ENCODE results near the gene CTTN.

CTTN gene

GRCh38 chr11:70428701-70429427 is 30.5 kb downstream of the CTTN start:
- Histone ChIP-seq H3K27ac (no peak overlapping the region), H4K20me1 (ENCODE audit: insufficient read depth) (no peaks in the 10 kb centered on the region), H3K36me3 (ENCODE audit: insufficient read depth) (no peaks in the 10 kb centered on the region), H3K4me2 (no peak overlapping the region), H2AFZ (ENCODE audit: low read depth) (no peak overlapping the region), H3K4me1 (ENCODE audit: low read depth, poor library complexity, severe bottlenecking) (no peaks in the 10 kb centered on the region), H3K4me3 (IDR thresholded peaks at IDR 0.05; ENCODE audit: insufficient read depth, low read depth, low read length) (no peak overlapping the region), H3K27me3 (ENCODE audit: insufficient read depth, low read depth) (no peaks in the 10 kb centered on the region), H3K9ac (no peak overlapping the region), H3K79me2 (ENCODE audit: insufficient read depth, low read depth) (no peaks in the 10 kb centered on the region)
- no peak for TF ChIP-seq CTCF (conservative IDR thresholded peaks at IDR 0.05; ENCODE audit: low read depth, low read length)

GRCh38 chr11:70429428-70429705 is 31.0 kb downstream of the CTTN start:
- Histone ChIP-seq H2AFZ (ENCODE audit: low read depth) (no peak overlapping the region), H4K20me1 (ENCODE audit: insufficient read depth) (no peaks in the 10 kb centered on the region), H3K4me2 (no peak overlapping the region), H3K27me3 (ENCODE audit: insufficient read depth, low read depth) (no peaks in the 10 kb centered on the region), H3K36me3 (ENCODE audit: insufficient read depth) (no peaks in the 10 kb centered on the region), H3K4me1 (ENCODE audit: low read depth, poor library complexity, severe bottlenecking) (no peaks in the 10 kb centered on the region), H3K27ac (no peak overlapping the region), H3K79me2 (ENCODE audit: insufficient read depth, low read depth) (no peaks in the 10 kb centered on the region), H3K9ac (no peak overlapping the region), H3K4me3 (IDR thresholded peaks at IDR 0.05; ENCODE audit: insufficient read depth, low read depth, low read length) (no peak overlapping the region)
- no peak for TF ChIP-seq CTCF (conservative IDR thresholded peaks at IDR 0.05; ENCODE audit: low read depth, low read length)

GRCh38 chr11:70429724-70430521 is 31.6 kb downstream of the CTTN start:
- no peak overlapping the region for H2AFZ ChIP-seq (ENCODE audit: low read depth)
- no peak overlapping the region for H3K4me3 ChIP-seq (IDR thresholded peaks at IDR 0.05; ENCODE audit: insufficient read depth, low read depth, low read length)
- no peaks in the 10 kb centered on the region for H3K79me2 ChIP-seq (ENCODE audit: insufficient read depth, low read depth)
- no peaks in the 10 kb centered on the region for H3K4me1 ChIP-seq (ENCODE audit: low read depth, poor library complexity, severe bottlenecking)
- no peaks in the 10 kb centered on the region for H4K20me1 ChIP-seq (ENCODE audit: insufficient read depth)
- no peaks in the 10 kb centered on the region for H3K36me3 ChIP-seq (ENCODE audit: insufficient read depth)
- H3K4me2 ChIP-seq: no peak overlapping the region
- no peak for TF ChIP-seq CTCF (conservative IDR thresholded peaks at IDR 0.05; ENCODE audit: low read depth, low read length)
- H3K27me3 ChIP-seq (ENCODE audit: insufficient read depth, low read depth): no peaks in the 10 kb centered on the region
- H3K9ac ChIP-seq: no peak overlapping the region
- H3K27ac ChIP-seq: no peak overlapping the region

GRCh38 chr11:70430671-70431574 is 32.6 kb downstream of the CTTN start:
- Histone ChIP-seq H2AFZ (ENCODE audit: low read depth) (no peak overlapping the region), H3K27ac (no peak overlapping the region), H3K27me3 (ENCODE audit: insufficient read depth, low read depth) (no peaks in the 10 kb centered on the region), H3K9ac (no peak overlapping the region), H3K4me3 (IDR thresholded peaks at IDR 0.05; ENCODE audit: insufficient read depth, low read depth, low read length) (no peak overlapping the region), H4K20me1 (ENCODE audit: insufficient read depth) (no peaks in the 10 kb centered on the region), H3K4me1 (ENCODE audit: low read depth, poor library complexity, severe bottlenecking) (no peaks in the 10 kb centered on the region), H3K36me3 (ENCODE audit: insufficient read depth) (no peaks in the 10 kb centered on the region), H3K79me2 (ENCODE audit: insufficient read depth, low read depth) (no peaks in the 10 kb centered on the region), H3K4me2 (no peak overlapping the region)
- TF ChIP-seq CTCF (conservative IDR thresholded peaks at IDR 0.05; ENCODE audit: low read depth, low read length): no peak
